ENCODE data around the gene SLC9C2. TPM values are rescaled to one million over a fixed set of nuclear protein-coding genes. Genes with fewer than 3 reads are reported as not detected.

SLC9C2 gene
- total RNA-seq, 1 donor from 2014 or later = 0.51 TPM

- H3K9me3 Mint-ChIP-seq (ENCODE audit: unreplicated experiment) = no peaks in the 10 kb centered on the region
- TF ChIP-seq CTCF (IDR thresholded peaks at IDR 0.05; ENCODE audit: unreplicated experiment) = no peak
- peaks cover 1% of the 10 kb centered on the region for H3K27me3 Mint-ChIP-seq (ENCODE audit: unreplicated experiment)
- H3K36me3 Mint-ChIP-seq (ENCODE audit: low read depth, unreplicated experiment) = no peaks in the 10 kb centered on the region
- DNase-seq (ENCODE audit: low spot score) = no peak
- no peak overlapping the region for H3K4me3 Mint-ChIP-seq (ENCODE audit: unreplicated experiment)
- H3K27ac Mint-ChIP-seq (ENCODE audit: unreplicated experiment) = no peak overlapping the region
- no peaks in the 10 kb centered on the region for H3K4me1 Mint-ChIP-seq (ENCODE audit: unreplicated experiment)
Observed at GRCh38 chr1:173562813-173563212, 40.1 kb downstream of the SLC9C2 start.

GRCh38 chr1:173561263-173561662, 41.6 kb downstream of the SLC9C2 start:
- TF ChIP-seq CTCF (IDR thresholded peaks at IDR 0.05; ENCODE audit: unreplicated experiment) = no peak
- no peaks in the 10 kb centered on the region for H3K9me3 Mint-ChIP-seq (ENCODE audit: unreplicated experiment)
- H3K27me3 Mint-ChIP-seq (ENCODE audit: unreplicated experiment) = peaks cover 1% of the 10 kb centered on the region
- no peak for DNase-seq (ENCODE audit: low spot score)
- H3K27ac Mint-ChIP-seq (ENCODE audit: unreplicated experiment) = no peak overlapping the region
- no peaks in the 10 kb centered on the region for H3K36me3 Mint-ChIP-seq (ENCODE audit: low read depth, unreplicated experiment)
- H3K4me1 Mint-ChIP-seq (ENCODE audit: unreplicated experiment) = no peaks in the 10 kb centered on the region
- no peak overlapping the region for H3K4me3 Mint-ChIP-seq (ENCODE audit: unreplicated experiment)

GRCh38 chr1:173560285-173560880, 42.5 kb downstream of the SLC9C2 start:
- H3K36me3 Mint-ChIP-seq (ENCODE audit: low read depth, unreplicated experiment) = no peaks in the 10 kb centered on the region
- H3K4me1 Mint-ChIP-seq (ENCODE audit: unreplicated experiment) = no peaks in the 10 kb centered on the region
- H3K9me3 Mint-ChIP-seq (ENCODE audit: unreplicated experiment) = no peaks in the 10 kb centered on the region
- H3K4me3 Mint-ChIP-seq (ENCODE audit: unreplicated experiment) = no peak overlapping the region
- no peak overlapping the region for H3K27ac Mint-ChIP-seq (ENCODE audit: unreplicated experiment)
- peaks cover 1% of the 10 kb centered on the region for H3K27me3 Mint-ChIP-seq (ENCODE audit: unreplicated experiment)
- DNase-seq (ENCODE audit: low spot score) = no peak
- no peak for TF ChIP-seq CTCF (IDR thresholded peaks at IDR 0.05; ENCODE audit: unreplicated experiment)

GRCh38 chr1:173555651-173556305, 47.1 kb downstream of the SLC9C2 start:
- Mint-ChIP-seq H3K27ac (ENCODE audit: unreplicated experiment) (no peak overlapping the region), H3K9me3 (ENCODE audit: unreplicated experiment) (no peaks in the 10 kb centered on the region), H3K4me1 (ENCODE audit: unreplicated experiment) (no peaks in the 10 kb centered on the region), H3K36me3 (ENCODE audit: low read depth, unreplicated experiment) (no peaks in the 10 kb centered on the region), H3K4me3 (ENCODE audit: unreplicated experiment) (no peak overlapping the region), H3K27me3 (ENCODE audit: unreplicated experiment) (peaks cover 1% of the 10 kb centered on the region)
- no peak for DNase-seq (ENCODE audit: low spot score)
- TF ChIP-seq CTCF (IDR thresholded peaks at IDR 0.05; ENCODE audit: unreplicated experiment) = no peak

- H3K4me3 Mint-ChIP-seq (ENCODE audit: unreplicated experiment) = no peak overlapping the region
- no peak for DNase-seq (ENCODE audit: low spot score)
- H3K27ac Mint-ChIP-seq (ENCODE audit: unreplicated experiment) = no peak overlapping the region
- no peaks in the 10 kb centered on the region for H3K4me1 Mint-ChIP-seq (ENCODE audit: unreplicated experiment)
- H3K9me3 Mint-ChIP-seq (ENCODE audit: unreplicated experiment) = no peaks in the 10 kb centered on the region
- H3K36me3 Mint-ChIP-seq (ENCODE audit: low read depth, unreplicated experiment) = no peaks in the 10 kb centered on the region
- no peaks in the 10 kb centered on the region for H3K27me3 Mint-ChIP-seq (ENCODE audit: unreplicated experiment)
- no peak for TF ChIP-seq CTCF (IDR thresholded peaks at IDR 0.05; ENCODE audit: unreplicated experiment)
Observed at GRCh38 chr1:173554541-173555250, 48.2 kb downstream of the SLC9C2 start.
